Mucosa of stomach (tissue), 1 donor: Measurements from ENCODE around the gene STATH.

Experiments used
- H3K27me3 ChIP-seq: one replicate; pipeline ENCODE4 v1.7.0; 2013; ENCODE audit warnings: mild to moderate bottlenecking, low read length; ENCODE audit not compliant: control insufficient read depth, insufficient read depth
- H3K36me3 ChIP-seq: one replicate; pipeline ENCODE4 v1.7.0; 2013; ENCODE audit warnings: low read length; ENCODE audit not compliant: control insufficient read depth, insufficient read depth
- H3K4me1 ChIP-seq: one replicate; pipeline ENCODE4 v1.7.0; 2013; ENCODE audit warnings: mild to moderate bottlenecking, low read length; ENCODE audit not compliant: control insufficient read depth, insufficient read depth
- H3K4me3 ChIP-seq: one replicate; pipeline ENCODE4 v1.7.0; 2013; ENCODE audit warnings: low read length
- H3K9ac ChIP-seq: one replicate; pipeline ENCODE4 v1.7.0; 2013; ENCODE audit warnings: mild to moderate bottlenecking, low read length, moderate library complexity
- H3K9me3 ChIP-seq: one replicate; pipeline ENCODE4 v1.7.0; 2013; ENCODE audit warnings: mild to moderate bottlenecking, low read length, moderate library complexity; ENCODE audit not compliant: control insufficient read depth
- donor health status: Pancreatic carcinoma.

Gene STATH, protein sequence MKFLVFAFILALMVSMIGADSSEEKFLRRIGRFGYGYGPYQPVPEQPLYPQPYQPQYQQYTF

DNA sequence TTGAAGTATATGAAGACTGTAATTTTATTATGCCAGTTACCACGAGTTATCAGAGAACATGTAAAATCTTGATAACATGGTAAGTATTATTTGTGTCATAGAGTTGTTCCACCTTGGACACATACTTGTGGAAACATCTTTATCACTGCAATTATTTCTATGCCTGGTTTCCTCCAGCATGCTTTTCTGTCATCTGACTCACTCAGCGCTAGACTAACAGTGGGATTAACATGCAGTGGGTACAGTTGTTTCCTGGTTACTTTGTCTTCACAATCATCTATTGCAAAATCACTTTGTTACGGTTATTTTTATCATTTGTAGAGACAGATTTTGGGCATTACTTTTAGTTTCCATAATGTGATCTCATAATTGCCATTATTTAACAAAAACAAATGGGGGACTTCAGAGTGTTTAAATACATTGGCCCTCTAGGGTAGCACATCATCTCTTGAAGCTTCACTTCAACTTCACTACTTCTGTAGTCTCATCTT, at the start of gene STATH:
Gene STATH, plus strand, starts transcription at position 441 of the 491 bp plus-strand sequence. CDS start 2,472 bp downstream, outside the sequence.
- Histone ChIP-seq H3K4me3 (no peak within 1 kb of the TSS), H3K27me3 (no peaks in the 10 kb centered on the region), H3K9ac (no peak within 1 kb of the TSS), H3K36me3 (no peaks in the 10 kb centered on the region), H3K9me3 (no peaks in the 10 kb centered on the region), H3K4me1 (no peaks in the 10 kb centered on the region)

DNA sequence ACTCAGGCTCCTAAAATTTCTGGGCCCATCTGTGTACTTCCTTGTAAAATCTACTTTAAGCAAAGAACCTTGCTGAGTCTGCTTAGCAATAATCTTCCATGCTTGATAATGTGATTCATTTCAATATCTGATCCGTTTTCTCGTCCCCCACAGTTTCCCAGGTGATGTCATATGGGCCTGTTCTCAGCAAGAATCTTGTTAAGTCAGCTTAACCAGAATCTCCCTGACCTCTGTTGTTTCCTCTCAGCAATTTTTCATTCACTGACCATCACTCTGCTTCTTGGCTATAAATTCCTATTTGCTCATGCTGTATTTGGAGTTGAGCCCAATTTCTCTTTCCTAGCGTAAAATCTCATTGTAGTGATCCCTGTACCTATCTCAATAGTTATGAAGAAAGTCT, 44.2 kb upstream of the STATH start:
- Histone ChIP-seq H3K4me3 (no peak overlapping the region), H3K36me3 (no peaks in the 10 kb centered on the region), H3K9me3 (no peaks in the 10 kb centered on the region), H3K4me1 (no peaks in the 10 kb centered on the region), H3K9ac (no peak overlapping the region), H3K27me3 (no peaks in the 10 kb centered on the region)

DNA sequence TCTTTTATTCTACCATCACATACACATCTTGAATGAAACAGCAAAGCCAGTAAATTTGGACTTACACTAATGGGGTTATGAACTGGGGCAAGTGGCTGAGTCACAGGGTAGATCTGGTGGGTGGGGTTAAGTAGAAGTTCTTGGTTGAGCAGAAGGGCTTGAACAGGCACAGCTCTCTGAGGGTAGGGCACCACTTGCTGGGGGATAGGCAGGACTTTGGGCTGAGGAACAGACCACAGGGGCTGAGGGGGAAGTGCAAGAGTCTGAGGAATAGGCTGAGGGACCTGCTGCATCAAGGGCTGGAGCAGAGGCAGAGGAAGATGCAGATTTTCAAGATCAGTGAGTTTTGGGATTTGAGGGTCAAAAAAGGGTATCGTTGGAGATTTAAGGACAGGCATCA, 38.6 kb upstream of the STATH start:
- H3K4me1 ChIP-seq, result no peaks in the 10 kb centered on the region
- no peak overlapping the region for H3K9ac ChIP-seq
- no peaks in the 10 kb centered on the region for H3K36me3 ChIP-seq
- H3K4me3 ChIP-seq, result no peak overlapping the region
- H3K27me3 ChIP-seq, result no peaks in the 10 kb centered on the region
- no peaks in the 10 kb centered on the region for H3K9me3 ChIP-seq

DNA sequence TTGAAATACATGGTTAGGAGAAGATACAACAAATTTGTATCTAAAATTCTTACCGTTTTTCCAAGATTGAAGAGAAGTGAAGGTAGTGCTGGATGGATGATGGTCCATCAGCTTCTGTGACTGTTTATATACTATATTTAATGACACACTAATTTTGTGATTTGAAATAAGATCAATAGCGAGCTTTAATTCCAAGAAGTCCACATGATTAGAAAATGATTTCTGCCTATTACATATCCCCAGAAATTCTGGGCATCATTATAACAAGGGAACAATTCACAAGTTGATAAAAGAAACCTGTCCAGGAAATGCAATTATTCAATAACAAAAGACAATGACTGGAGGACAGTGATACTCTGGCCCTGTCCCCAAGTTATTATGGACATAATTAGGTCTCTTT, 30.1 kb upstream of the STATH start, which contains the start of gene CSN2:
Gene CSN2, minus strand, starts transcription at position 101 of the 400 bp plus-strand sequence. CDS start 4,733 bp downstream, outside the sequence.
- Histone ChIP-seq H3K36me3 (no peaks in the 10 kb centered on the region), H3K4me1 (no peaks in the 10 kb centered on the region), H3K9me3 (no peaks in the 10 kb centered on the region), H3K27me3 (no peaks in the 10 kb centered on the region), H3K9ac (no peak within 1 kb of the TSS), H3K4me3 (no peak within 1 kb of the TSS)

DNA sequence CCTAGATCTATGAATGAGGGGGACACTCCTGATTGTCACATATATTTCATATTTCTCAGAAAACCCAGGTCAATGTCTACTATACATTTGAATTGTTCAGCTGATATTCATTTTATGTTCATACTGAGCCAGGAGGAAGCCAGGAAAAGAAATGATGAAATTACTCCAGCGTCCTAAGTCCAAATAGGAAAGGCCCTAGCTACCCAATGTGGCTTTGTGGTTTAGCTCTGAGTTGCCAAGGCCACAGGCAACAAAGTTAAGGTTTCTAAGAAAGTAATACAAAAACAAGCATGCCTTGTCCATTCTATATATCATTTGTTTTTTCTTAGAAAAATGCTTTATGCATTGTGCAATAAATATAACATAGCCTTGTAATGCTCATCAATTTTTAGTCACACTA, 25.7 kb upstream of the STATH start:
- no peaks in the 10 kb centered on the region for H3K27me3 ChIP-seq
- no peaks in the 10 kb centered on the region for H3K4me1 ChIP-seq
- no peak overlapping the region for H3K9ac ChIP-seq
- H3K4me3 ChIP-seq, result no peak overlapping the region
- no peaks in the 10 kb centered on the region for H3K9me3 ChIP-seq
- H3K36me3 ChIP-seq, result no peaks in the 10 kb centered on the region

DNA sequence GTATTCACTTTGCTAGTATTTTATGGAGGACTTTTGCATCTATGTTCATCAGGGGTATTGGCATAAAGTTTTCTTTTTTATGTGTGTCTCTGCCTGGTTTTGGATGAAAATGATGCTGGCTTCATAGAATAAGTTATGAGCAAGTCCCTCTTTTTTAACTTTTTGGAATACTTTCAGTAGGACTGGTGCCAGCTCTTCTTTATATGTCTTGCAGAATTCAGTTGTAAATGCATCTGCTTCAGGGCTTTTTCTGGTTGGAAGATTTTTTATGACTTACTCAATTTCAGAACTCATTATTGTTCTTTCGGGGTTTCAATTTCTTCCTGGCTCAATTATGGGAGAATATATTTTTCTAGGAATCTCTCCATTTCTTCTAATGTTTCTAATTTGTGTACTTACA, 21.1 kb upstream of the STATH start:
- Histone ChIP-seq H3K9me3 (no peaks in the 10 kb centered on the region), H3K9ac (no peak overlapping the region), H3K4me1 (no peaks in the 10 kb centered on the region), H3K27me3 (no peaks in the 10 kb centered on the region), H3K4me3 (no peak overlapping the region), H3K36me3 (no peaks in the 10 kb centered on the region)

DNA sequence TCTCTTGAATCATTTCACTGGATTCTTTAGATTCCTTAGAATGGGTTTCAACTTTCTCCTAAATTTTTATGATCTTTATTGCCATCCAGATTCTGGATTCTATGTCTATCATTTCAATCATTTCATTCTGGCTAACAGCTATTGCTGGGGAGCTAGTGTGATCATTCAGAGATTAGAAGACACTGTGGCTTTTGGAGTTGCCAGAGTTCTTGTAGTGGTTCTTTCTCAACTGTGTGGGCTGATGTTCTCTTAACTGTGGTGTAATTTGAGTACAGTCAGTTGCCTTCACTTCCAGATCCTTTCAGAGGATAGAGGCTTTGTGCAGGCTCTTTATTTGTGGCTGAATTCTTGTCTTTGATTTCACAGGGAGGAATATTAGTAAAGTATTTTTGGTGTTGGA, 18.2 kb upstream of the STATH start:
- Histone ChIP-seq H3K9ac (no peak overlapping the region), H3K27me3 (no peaks in the 10 kb centered on the region), H3K36me3 (no peaks in the 10 kb centered on the region), H3K4me3 (no peak overlapping the region), H3K4me1 (no peaks in the 10 kb centered on the region), H3K9me3 (no peaks in the 10 kb centered on the region)

DNA sequence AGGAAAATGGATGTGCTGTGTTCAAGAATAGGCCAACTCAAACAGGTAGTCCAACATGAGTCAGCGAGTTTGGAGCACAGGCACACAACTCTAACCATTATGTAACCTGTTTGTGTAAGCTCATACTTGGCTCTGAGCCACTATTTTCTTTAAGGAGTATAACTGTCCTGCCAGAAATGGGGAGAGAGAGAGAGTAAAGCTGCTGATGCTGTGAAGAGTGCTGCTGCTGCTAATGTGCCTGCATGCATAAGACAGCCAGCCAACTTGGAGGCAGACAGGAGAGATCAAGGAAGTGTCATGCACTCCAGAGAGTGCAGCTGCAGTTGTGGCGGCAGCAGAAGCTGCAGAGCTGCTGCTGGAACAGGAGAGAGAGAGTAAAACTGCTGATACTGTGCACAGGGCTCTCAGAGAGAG, 11.7 kb upstream of the STATH start:
- Histone ChIP-seq H3K27me3 (no peaks in the 10 kb centered on the region), H3K4me1 (no peaks in the 10 kb centered on the region), H3K36me3 (no peaks in the 10 kb centered on the region), H3K9me3 (no peaks in the 10 kb centered on the region), H3K4me3 (no peak overlapping the region), H3K9ac (no peak overlapping the region)

DNA sequence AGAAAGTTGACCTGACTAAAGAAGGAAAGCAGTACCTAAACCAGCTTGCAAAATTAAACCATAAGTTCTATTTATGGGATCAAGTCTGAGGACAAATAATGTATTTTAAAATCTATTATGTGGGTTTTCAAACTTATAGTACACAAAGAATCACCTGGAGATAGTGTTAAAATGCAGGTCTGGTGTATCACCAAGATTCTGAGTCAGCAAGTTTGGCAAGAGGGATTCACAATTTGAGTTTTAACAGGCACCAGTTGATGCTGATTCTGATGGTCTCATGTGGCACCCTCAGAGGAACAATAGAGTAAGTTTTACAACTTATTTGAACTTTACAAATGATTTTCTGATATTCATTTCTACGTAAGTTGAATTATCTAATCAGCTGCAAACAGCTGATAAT, 9.1 kb upstream of the STATH start:
- H3K27me3 ChIP-seq, result no peaks in the 10 kb centered on the region
- no peak overlapping the region for H3K4me3 ChIP-seq
- no peaks in the 10 kb centered on the region for H3K36me3 ChIP-seq
- H3K9ac ChIP-seq, result no peak overlapping the region
- H3K9me3 ChIP-seq, result no peaks in the 10 kb centered on the region
- H3K4me1 ChIP-seq, result no peaks in the 10 kb centered on the region

DNA sequence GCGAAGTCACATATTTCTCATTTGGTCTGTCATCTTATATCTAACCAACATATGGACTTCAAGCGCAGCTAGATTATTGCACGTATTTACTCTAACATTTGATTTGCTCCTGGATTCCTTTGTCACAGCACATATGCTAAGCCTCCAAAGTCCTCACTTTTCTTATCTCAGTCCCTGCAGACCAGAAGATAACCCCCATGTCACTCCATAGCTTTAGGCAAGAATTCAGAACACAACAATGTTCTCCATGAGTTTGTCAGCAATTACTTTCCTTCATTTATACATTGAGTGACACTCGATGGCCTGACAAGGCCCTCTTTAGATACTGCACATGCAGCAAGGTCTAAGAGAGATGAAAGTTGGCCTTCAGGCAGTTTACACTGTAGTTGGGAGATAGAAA, 4.8 kb upstream of the STATH start:
- Histone ChIP-seq H3K27me3 (no peaks in the 10 kb centered on the region), H3K9ac (no peak overlapping the region), H3K9me3 (no peaks in the 10 kb centered on the region), H3K36me3 (no peaks in the 10 kb centered on the region), H3K4me1 (no peaks in the 10 kb centered on the region), H3K4me3 (no peak overlapping the region)

DNA sequence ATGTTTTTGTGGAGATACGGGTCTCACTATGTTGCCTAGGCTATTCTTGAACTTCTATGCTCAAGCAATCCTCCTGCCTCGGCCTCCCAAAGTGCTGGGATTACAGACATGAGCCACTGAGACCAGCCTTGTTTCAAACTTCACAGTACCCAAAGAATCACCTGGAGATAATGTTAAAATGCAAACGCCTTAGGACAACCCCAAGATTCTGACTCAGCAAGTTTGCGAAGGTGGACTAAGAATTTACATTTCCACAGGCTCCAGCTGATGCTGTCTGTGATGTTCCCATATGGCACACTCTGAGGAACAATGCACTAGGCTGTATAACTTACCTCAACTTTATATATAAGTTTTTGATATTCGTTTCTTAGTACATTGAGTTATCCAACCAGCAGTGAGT, 984 bp upstream of the STATH start:
- no peaks in the 10 kb centered on the region for H3K9me3 ChIP-seq

DNA sequence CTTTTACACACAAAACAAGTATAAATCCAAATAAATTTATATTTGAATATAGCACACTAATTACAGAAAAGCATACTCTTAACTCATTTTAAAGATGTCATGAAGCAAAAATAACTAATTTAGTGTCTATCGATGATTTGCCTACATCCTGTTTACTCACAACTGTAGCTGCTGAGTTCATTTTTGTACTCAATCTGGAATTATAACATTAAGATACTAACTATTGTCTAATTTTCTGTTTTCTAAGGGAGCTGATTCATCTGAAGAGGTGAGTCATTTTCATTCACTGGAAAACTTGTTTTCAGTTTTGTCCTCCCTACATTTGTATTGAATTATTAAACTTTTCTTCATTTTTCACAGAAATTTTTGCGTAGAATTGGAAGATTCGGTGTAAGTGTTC, 3.7 kb downstream of the STATH start:
- Histone ChIP-seq H3K36me3 (no peaks in the 10 kb centered on the region), H3K9me3 (no peaks in the 10 kb centered on the region), H3K9ac (no peak overlapping the region), H3K4me3 (no peak overlapping the region), H3K4me1 (no peaks in the 10 kb centered on the region), H3K27me3 (no peaks in the 10 kb centered on the region)

More for the DNA sequence above, 984 bp upstream of the STATH start:
- H3K27me3 ChIP-seq, result no peaks in the 10 kb centered on the region
- H3K4me3 ChIP-seq, result no peak overlapping the region
- no peak overlapping the region for H3K9ac ChIP-seq
- H3K36me3 ChIP-seq, result no peaks in the 10 kb centered on the region
- H3K4me1 ChIP-seq, result no peaks in the 10 kb centered on the region

DNA sequence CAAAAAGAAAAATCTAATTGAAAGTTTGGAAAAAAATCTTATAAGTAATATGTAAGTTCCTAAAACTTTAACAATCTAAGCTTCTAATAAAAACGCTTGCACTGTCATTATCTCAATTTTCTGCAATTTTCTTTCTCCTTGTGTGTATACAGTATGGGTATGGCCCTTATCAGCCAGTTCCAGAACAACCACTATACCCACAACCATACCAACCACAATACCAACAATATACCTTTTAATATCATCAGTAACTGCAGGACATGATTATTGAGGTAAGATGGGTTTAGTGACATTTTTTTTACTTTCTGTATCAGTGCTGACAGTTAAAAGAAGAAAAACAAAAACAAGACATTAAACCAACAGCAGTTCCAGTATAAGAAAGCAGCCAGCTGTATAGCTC, 4.9 kb downstream of the STATH start:
- Histone ChIP-seq H3K4me3 (no peak overlapping the region), H3K36me3 (no peaks in the 10 kb centered on the region), H3K9me3 (no peaks in the 10 kb centered on the region), H3K4me1 (no peaks in the 10 kb centered on the region), H3K9ac (no peak overlapping the region), H3K27me3 (no peaks in the 10 kb centered on the region)
